ENCODE data around the gene CASK. TPM values are rescaled to one million over a fixed set of nuclear protein-coding genes. Genes with fewer than 3 reads are reported as not detected.

CASK gene
- total RNA-seq, 6 experiments from 2014 or later: 17.8 to 23.8 (median 20.4) TPM

- no peak for TF ChIP-seq POLR2A (IDR thresholded peaks at IDR 0.05)
- TF ChIP-seq CTCF (IDR thresholded peaks at IDR 0.05): no peak
- Histone ChIP-seq H3K27me3 (no peaks in the 10 kb centered on the region), H3K4me3 (no peak overlapping the region), H3K36me3 (peaks cover 0 to 4% (median 0%) of the 10 kb centered on the region in 4 donors), H3K9me3 (no peaks in the 10 kb centered on the region), H3K27ac (no peak overlapping the region), H3K4me1 (no peaks in the 10 kb centered on the region)
- ATAC-seq: no peak
- intact Hi-C loops (cut with DNase I): no loop called here
- DNase-seq: no peak
- 66% methylated on average over 5 of the region's 5 CpGs for WGBS (ENCODE audit: insufficient coverage, low coverage, low lambda C conversion rate, missing lambda C conversion rate)
Measured at GRCh38 chrX:41526925-41527324, 396.4 kb downstream of the CASK start.

- 61% methylated on average over 2 of the region's 2 CpGs for WGBS (ENCODE audit: insufficient coverage, low coverage, low lambda C conversion rate, missing lambda C conversion rate)
- Histone ChIP-seq H3K27ac (no peak overlapping the region), H3K9me3 (no peaks in the 10 kb centered on the region), H3K36me3 (peaks cover 0 to 4% (median 0%) of the 10 kb centered on the region in 4 donors), H3K4me3 (no peak overlapping the region), H3K27me3 (no peaks in the 10 kb centered on the region), H3K4me1 (no peaks in the 10 kb centered on the region)
- TF ChIP-seq POLR2A (IDR thresholded peaks at IDR 0.05) (no peak), CTCF (IDR thresholded peaks at IDR 0.05) (no peak)
- no peak for DNase-seq
- intact Hi-C loops (cut with DNase I): no loop called here
- ATAC-seq: no peak
Measured at GRCh38 chrX:41526271-41526670, 397.1 kb downstream of the CASK start.

GRCh38 chrX:41522671-41523070, 400.7 kb downstream of the CASK start:
- DNase-seq (no peak), ATAC-seq (no peak)
- H3K27me3 ChIP-seq: no peaks in the 10 kb centered on the region
- no peak for TF ChIP-seq POLR2A (IDR thresholded peaks at IDR 0.05)
- TF ChIP-seq CTCF (IDR thresholded peaks at IDR 0.05): no peak
- no peaks in the 10 kb centered on the region for H3K36me3 ChIP-seq
- WGBS (ENCODE audit: insufficient coverage, low coverage, low lambda C conversion rate, missing lambda C conversion rate): 56% methylated on average over 4 of the region's 4 CpGs
- intact Hi-C loops (cut with DNase I): no loop called here
- H3K9me3 ChIP-seq: no peaks in the 10 kb centered on the region
- H3K4me1 ChIP-seq: no peaks in the 10 kb centered on the region
- no peak overlapping the region for H3K27ac ChIP-seq
- H3K4me3 ChIP-seq: no peak overlapping the region

GRCh38 chrX:41522081-41522480, 401.3 kb downstream of the CASK start:
- H3K9me3 ChIP-seq: no peaks in the 10 kb centered on the region
- no peak for ATAC-seq
- no peaks in the 10 kb centered on the region for H3K27me3 ChIP-seq
- TF ChIP-seq POLR2A (IDR thresholded peaks at IDR 0.05) (no peak), CTCF (IDR thresholded peaks at IDR 0.05) (no peak)
- WGBS (ENCODE audit: insufficient coverage, low coverage, low lambda C conversion rate, missing lambda C conversion rate): 78% methylated on average over 2 of the region's 2 CpGs
- no peaks in the 10 kb centered on the region for H3K4me1 ChIP-seq
- intact Hi-C loops (cut with DNase I): no loop called here
- H3K4me3 ChIP-seq: no peak overlapping the region
- H3K36me3 ChIP-seq: no peaks in the 10 kb centered on the region
- H3K27ac ChIP-seq: no peak overlapping the region
- no peak for DNase-seq

GRCh38 chrX:41519468-41519867, 403.9 kb downstream of the CASK start:
- Histone ChIP-seq H3K4me3 (no peak overlapping the region), H3K4me1 (no peaks in the 10 kb centered on the region), H3K9me3 (no peaks in the 10 kb centered on the region), H3K36me3 (no peaks in the 10 kb centered on the region), H3K27ac (no peak overlapping the region), H3K27me3 (no peaks in the 10 kb centered on the region)
- ATAC-seq (no peak), DNase-seq (no peak)
- intact Hi-C loops (cut with DNase I): no loop called here
- TF ChIP-seq POLR2A (IDR thresholded peaks at IDR 0.05): no peak
- TF ChIP-seq CTCF (IDR thresholded peaks at IDR 0.05): no peak
- 87% methylated on average over 5 of the region's 5 CpGs for WGBS (ENCODE audit: insufficient coverage, low coverage, low lambda C conversion rate, missing lambda C conversion rate)

Measured in right lobe of liver (tissue), 6 donors.